A549 (cell line): ENCODE data around the gene MRTFB. TPM values are rescaled to one million over a fixed set of nuclear protein-coding genes. Genes with fewer than 3 reads are reported as not detected.
A peak's percentile ranks its signal among the peaks of the same experiment; 100 is the strongest.

Source experiments
- ATAC-seq, 2 experiments: fragments of 200-7000 bp in 1 of 2; fragments of >200 bp in 1 of 2; cut with Nextera tagmentation in 1 of 2; cut with Tn5 transposase in 1 of 2; 3 replicates each; pipeline versions ENCODE4 v1.8.0 to v1.9.1; 2018 to 2020; ENCODE audit warnings: mild to moderate bottlenecking in 1 of 2, moderate library complexity in 1 of 2
- CTCF ChIA-PET: fragments of 300-600 bp; sonication (Branson Sonifier 250); formaldehyde crosslinking; extraction: SDS; loops from one replicate; lab custom pipeline; 2021; ENCODE audit warnings: antibody characterized with exemption, inconsistent platforms; lab: Yijun Ruan, JAX
- POLR2A ChIA-PET: fragments of 350-600 bp; formaldehyde crosslinking; extraction: SDS; loops from one replicate; lab custom pipeline; 2021; ENCODE audit warnings: antibody characterized with exemption, inconsistent platforms; lab: Yijun Ruan, JAX
- DNase-seq, 2 experiments: peaks; one replicate each; pipeline versions ENCODE4 v3.0.0 to v3.0.0-alpha.2; 2011 to 2016; ENCODE audit warnings: low read depth in 1 of 2, low spot score in 1 of 2
- FAIRE-seq: peaks from 2 replicates; lab custom pipeline; 2011; peaks lifted over from hg19 to GRCh38; lab: Jason Lieb, UNC
- H3K27ac ChIP-seq, 2 experiments: fragments of >200 bp; sonication (Bioruptor Twin); formaldehyde crosslinking; 3 replicates each; pipeline ENCODE4 v1.5.1; 2016 to 2017
- H3K4me1 ChIP-seq: fragments of >200 bp; sonication (Bioruptor Twin); formaldehyde crosslinking; 3 replicates; pipeline ENCODE4 v1.6.1; 2016
- H3K4me2 ChIP-seq: fragments of >200 bp; sonication (Bioruptor Twin); formaldehyde crosslinking; 3 replicates; pipeline ENCODE4 v1.6.1; 2016
- H3K4me3 ChIP-seq: fragments of >200 bp; sonication (Bioruptor Twin); formaldehyde crosslinking; 3 replicates; pipeline ENCODE4 v1.5.1; 2016
- H3K9me3 ChIP-seq: fragments of >200 bp; sonication (Bioruptor Twin); formaldehyde crosslinking; 3 replicates; pipeline ENCODE4 v1.6.1; 2016
- BHLHE40 ChIP-seq: IDR thresholded peaks from 2 replicates; pipeline ENCODE4 v1.6.1; 2012; ENCODE audit warnings: low read depth, low read length, inconsistent platforms
- CEBPB ChIP-seq, 2 experiments: fragments of >200 bp in 1 of 2; sonication (Bioruptor Twin) in 1 of 2; formaldehyde crosslinking in 1 of 2; IDR thresholded peaks; 2 replicates each; pipeline ENCODE4 v1.6.1; 2012 to 2016
- CHD4 ChIP-seq: fragments of 200-600 bp; sonication (generic); IDR thresholded peaks from 2 replicates; pipeline ENCODE4 v1.6.1; 2016; ENCODE audit warnings: antibody characterized with exemption, mild to moderate bottlenecking, borderline replicate concordance
- EP300 ChIP-seq, 2 experiments: fragments of >200 bp; sonication (Bioruptor Twin); formaldehyde crosslinking; IDR thresholded peaks; 2 replicates in 1 of 2; 3 replicates in 1 of 2; pipeline ENCODE4 v1.6.1; 2016 to 2017
- ESRRA ChIP-seq: fragments of 150-350 bp; IDR thresholded peaks from 2 replicates; pipeline ENCODE4 v1.6.1; 2014; ENCODE audit warnings: mild to moderate bottlenecking, low read length, borderline replicate concordance
- FOSL2 ChIP-seq, 2 experiments: fragments of 450-650 bp in 1 of 2; fragments of >200 bp in 1 of 2; sonication (Bioruptor Twin) in 1 of 2; formaldehyde crosslinking; IDR thresholded peaks; 2 replicates each; pipeline versions ENCODE4 v1.5.0 to v1.6.1; 2016 to 2020; ENCODE audit warnings: mild to moderate bottlenecking in 1 of 2, moderate library complexity in 1 of 2
- GATA3 ChIP-seq: IDR thresholded peaks from 2 replicates; pipeline ENCODE4 v1.6.1; 2012; ENCODE audit warnings: borderline replicate concordance
- HDAC2 ChIP-seq: fragments of 200-600 bp; sonication (generic); IDR thresholded peaks from 2 replicates; pipeline ENCODE4 v1.6.1; 2016
- HOXA7 ChIP-seq: fragments of 250-450 bp; sonication (Bioruptor Pico); IDR thresholded peaks from 2 replicates; pipeline ENCODE4 v1.5.0; 2020; ENCODE audit warnings: mild to moderate bottlenecking, moderate library complexity
- JUN ChIP-seq, 2 experiments: fragments of >200 bp; sonication (Bioruptor Twin); formaldehyde crosslinking; IDR thresholded peaks; 2 replicates in 1 of 2; 3 replicates in 1 of 2; pipeline ENCODE4 v1.6.1; 2016 to 2017
- KDM1A ChIP-seq: fragments of 200-600 bp; sonication (generic); IDR thresholded peaks from 2 replicates; pipeline ENCODE4 v1.6.1; 2016; ENCODE audit warnings: low read depth, mild to moderate bottlenecking
- KDM5A ChIP-seq: fragments of 200-600 bp; sonication (generic); IDR thresholded peaks from 2 replicates; pipeline ENCODE4 v1.6.1; 2016; ENCODE audit warnings: antibody characterized with exemption, mild to moderate bottlenecking
- MAFK ChIP-seq: fragments of 450-650 bp; IDR thresholded peaks from 2 replicates; pipeline ENCODE4 v1.6.1; 2014; ENCODE audit not compliant: partially characterized antibody
- MAX ChIP-seq: IDR thresholded peaks from 2 replicates; pipeline ENCODE4 v1.6.1; 2012
- MYC ChIP-seq: IDR thresholded peaks from 2 replicates; pipeline ENCODE4 v1.6.1; 2012; ENCODE audit warnings: mild to moderate bottlenecking, inconsistent platforms, low read length, improper control_type of control experiment, borderline replicate concordance
- NFE2L2 ChIP-seq: fragments of 150-350 bp; conservative IDR thresholded peaks from 2 replicates; pipeline ENCODE4 v1.6.1; 2014; ENCODE audit warnings: low read length
- NR3C1 ChIP-seq: fragments of >200 bp; sonication (Bioruptor Twin); formaldehyde crosslinking; IDR thresholded peaks from 3 replicates; pipeline ENCODE4 v1.6.1; 2017
- PHF8 ChIP-seq: fragments of 200-600 bp; sonication (generic); IDR thresholded peaks from 2 replicates; pipeline ENCODE4 v1.6.1; 2016; ENCODE audit warnings: low read depth, mild to moderate bottlenecking, antibody characterized with exemption, moderate library complexity, borderline replicate concordance
- POLR2A ChIP-seq: IDR thresholded peaks from 2 replicates; pipeline ENCODE4 v1.6.1; 2012; ENCODE audit warnings: mild to moderate bottlenecking, low read length
- RAD21 ChIP-seq, 2 experiments: fragments of >200 bp in 1 of 2; sonication (Bioruptor Twin) in 1 of 2; formaldehyde crosslinking in 1 of 2; IDR thresholded peaks in 1 of 2; conservative IDR thresholded peaks in 1 of 2; 2 replicates in 1 of 2; 3 replicates in 1 of 2; pipeline ENCODE4 v1.6.1; 2012 to 2018; ENCODE audit warnings: inconsistent platforms in 1 of 2
- RARB ChIP-seq: fragments of 250-450 bp; sonication (Bioruptor Pico); IDR thresholded peaks from 2 replicates; pipeline ENCODE4 v1.8.0; 2021; ENCODE audit warnings: mild to moderate bottlenecking, moderate library complexity
- RCOR1 ChIP-seq: fragments of 150-350 bp; IDR thresholded peaks from 2 replicates; pipeline ENCODE4 v1.6.1; 2014; ENCODE audit warnings: antibody characterized with exemption, low read length, low read depth
- SMC3 ChIP-seq: fragments of >200 bp; sonication (Bioruptor Twin); formaldehyde crosslinking; IDR thresholded peaks from 3 replicates; pipeline ENCODE4 v1.6.1; 2018; ENCODE audit warnings: inconsistent platforms
- TP53 ChIP-seq: fragments of 250-450 bp; sonication (Bioruptor Pico); IDR thresholded peaks from 2 replicates; pipeline ENCODE4 v1.5.0; 2021; ENCODE audit warnings: mild to moderate bottlenecking, moderate library complexity
- ZNF302 ChIP-seq: fragments of 250-450 bp; sonication (Bioruptor Pico); IDR thresholded peaks from 2 replicates; pipeline ENCODE4 v1.9.0; 2021; ENCODE audit warnings: inconsistent platforms, mild to moderate bottlenecking, moderate library complexity
- WGBS: methylation state at CpG from one replicate; pipeline ENCODE4 v1.1.6; 2017; ENCODE audit errors: missing lambda C conversion rate; 5-methylcytosine and 5-hydroxymethylcytosine counted together
- polyA plus RNA-seq, 4 experiments: library from polyadenylated mRNA; depleted of rRNA in 3 of 4; stranded (reverse); fragments of >200 nt; fragmentation: RNase III in 1 of 4; extraction: RNeasy Plus Mini Kit Qiagen cat#74134 plus additional on column Dnase treatment in 1 of 4; gene quantifications; 2 replicates in 3 of 4; 3 replicates in 1 of 4; pipeline ENCODE4 v1.2.3, GENCODE V29; 2011 to 2017
- TF ChIP-seq, protein P1 (sequence below): IDR thresholded peaks from 2 replicates; pipeline ENCODE4 v1.6.1; 2012
- TF ChIP-seq, protein P2 (sequence below): fragments of >200 bp; sonication (Bioruptor Twin); formaldehyde crosslinking; IDR thresholded peaks from 3 replicates; pipeline ENCODE4 v1.6.1; 2016
- TF ChIP-seq, protein P3 (sequence below): fragments of 250-450 bp; sonication (Bioruptor Pico); IDR thresholded peaks from 2 replicates; pipeline ENCODE4 v1.5.0; 2020; ENCODE audit warnings: low read depth, mild to moderate bottlenecking, moderate library complexity
- TF ChIP-seq, protein P4 (sequence below): fragments of 150-350 bp; IDR thresholded peaks from 2 replicates; pipeline ENCODE4 v1.6.1; 2014; ENCODE audit warnings: low read depth, mild to moderate bottlenecking, low read length

Gene MRTFB
- polyA plus RNA-seq, 2 of the 4 experiments (the other 2 are of a cell fraction), result 13.7 to 24.2 TPM

DNA sequence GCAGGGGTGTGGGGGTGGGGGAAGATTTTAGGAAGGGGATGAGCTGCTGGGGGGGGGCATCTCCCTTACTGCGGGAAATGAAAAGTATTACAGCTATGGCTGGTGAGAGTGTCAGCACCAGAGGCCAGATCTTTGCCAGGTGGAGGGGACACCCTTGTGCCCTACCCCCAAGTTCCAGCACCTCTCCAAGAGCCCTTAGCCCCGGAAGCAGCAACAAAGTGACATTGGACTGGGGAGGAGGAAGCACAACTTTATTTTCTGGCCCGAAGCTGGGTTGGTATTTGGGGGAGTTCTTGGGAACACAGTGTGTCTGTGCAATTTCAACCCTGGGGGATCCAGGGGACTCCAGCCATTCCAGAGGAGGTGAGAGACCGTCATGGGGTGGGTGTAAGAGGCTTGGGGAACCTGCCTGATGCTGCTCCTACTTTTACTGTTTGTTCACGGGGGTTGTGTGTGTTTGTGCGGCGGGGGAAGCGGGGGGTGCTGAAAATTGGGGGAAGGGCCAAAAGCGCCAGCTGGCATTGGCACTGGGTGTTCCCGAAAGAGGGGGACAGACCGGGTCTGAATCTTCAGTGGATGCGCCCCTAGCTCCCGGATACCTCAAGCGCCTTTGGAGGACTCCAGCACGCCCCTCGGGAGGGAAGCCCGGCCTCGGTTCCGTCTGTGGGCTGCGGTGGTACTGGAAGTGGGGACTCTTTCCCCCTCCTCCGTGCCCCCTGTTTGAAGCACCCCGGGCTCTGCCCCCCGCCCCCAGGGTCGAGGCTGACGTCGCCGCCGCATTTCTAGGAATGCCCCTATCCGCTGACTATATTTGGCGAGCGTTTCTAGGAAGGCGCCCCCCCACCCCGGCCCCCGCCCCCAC lies 230.3 kb downstream of the MRTFB start:
- WGBS, result 0% methylated on average over 5 of the region's 34 CpGs
- Histone ChIP-seq H3K4me2 (peak overlapping the region; percentile 92), H3K9me3 (no peaks in the 10 kb centered on the region), H3K4me3 (peak overlapping the region; percentile 98), H3K4me1 (peaks cover 16% of the 10 kb centered on the region), H3K27ac (peak overlapping the region; percentile 99 to 100)
- FAIRE-seq (no peak), DNase-seq (peak; percentile 65 to 79), ATAC-seq (peak; percentile 62 to 66)
- ChIA-PET POLR2A (interaction anchor here (0.7 to 1.4 kb wide), 7 partner anchors 16 to 227 kb away, joined by 3 to 10 read pairs (median 6); no protein-coding TSS in a partner anchor), CTCF (interaction anchor here (0.6 to 4.3 kb wide), 23 partner anchors 9 to 384 kb away, joined by 3 to 49 read pairs (median 3); no protein-coding TSS in a partner anchor)
- TF ChIP-seq JUN (IDR thresholded peaks at IDR 0.05) (peak in 1 of 2 experiments; percentile 14; a peak in 2 of 5 replicates), FOSL2 (IDR thresholded peaks at IDR 0.05) (0 out of 2 replicates have a peak, but pooled peaks have one; percentile 0), FOSL2 (CRISPR knock-in tag; IDR thresholded peaks at IDR 0.05) (no peak), EP300 (IDR thresholded peaks at IDR 0.05) (peak in 1 of 2 experiments; percentile 80; a peak in 2 of 5 replicates), MAX (peak; percentile 58), NFE2L2 (no peak), HDAC2 (no peak), MAFK (no peak), GATA3 (peak; percentile 59; the same call in 1 of the 2 replicates), RCOR1 (no peak), ZNF302 (CRISPR knock-in tag) (no peak), BHLHE40 (no peak)
- TF ChIP-seq, protein P1, sequence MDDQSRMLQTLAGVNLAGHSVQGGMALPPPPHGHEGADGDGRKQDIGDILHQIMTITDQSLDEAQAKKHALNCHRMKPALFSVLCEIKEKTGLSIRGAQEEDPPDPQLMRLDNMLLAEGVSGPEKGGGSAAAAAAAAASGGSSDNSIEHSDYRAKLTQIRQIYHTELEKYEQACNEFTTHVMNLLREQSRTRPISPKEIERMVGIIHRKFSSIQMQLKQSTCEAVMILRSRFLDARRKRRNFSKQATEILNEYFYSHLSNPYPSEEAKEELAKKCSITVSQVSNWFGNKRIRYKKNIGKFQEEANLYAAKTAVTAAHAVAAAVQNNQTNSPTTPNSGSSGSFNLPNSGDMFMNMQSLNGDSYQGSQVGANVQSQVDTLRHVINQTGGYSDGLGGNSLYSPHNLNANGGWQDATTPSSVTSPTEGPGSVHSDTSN, result peak; percentile 10; the same call in 1 of the 2 replicates
- TF ChIP-seq, protein P2, sequence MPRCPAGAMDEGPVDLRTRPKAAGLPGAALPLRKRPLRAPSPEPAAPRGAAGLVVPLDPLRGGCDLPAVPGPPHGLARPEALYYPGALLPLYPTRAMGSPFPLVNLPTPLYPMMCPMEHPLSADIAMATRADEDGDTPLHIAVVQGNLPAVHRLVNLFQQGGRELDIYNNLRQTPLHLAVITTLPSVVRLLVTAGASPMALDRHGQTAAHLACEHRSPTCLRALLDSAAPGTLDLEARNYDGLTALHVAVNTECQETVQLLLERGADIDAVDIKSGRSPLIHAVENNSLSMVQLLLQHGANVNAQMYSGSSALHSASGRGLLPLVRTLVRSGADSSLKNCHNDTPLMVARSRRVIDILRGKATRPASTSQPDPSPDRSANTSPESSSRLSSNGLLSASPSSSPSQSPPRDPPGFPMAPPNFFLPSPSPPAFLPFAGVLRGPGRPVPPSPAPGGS, result peak; percentile 39; the same call in 1 of the 3 replicates

DNA sequence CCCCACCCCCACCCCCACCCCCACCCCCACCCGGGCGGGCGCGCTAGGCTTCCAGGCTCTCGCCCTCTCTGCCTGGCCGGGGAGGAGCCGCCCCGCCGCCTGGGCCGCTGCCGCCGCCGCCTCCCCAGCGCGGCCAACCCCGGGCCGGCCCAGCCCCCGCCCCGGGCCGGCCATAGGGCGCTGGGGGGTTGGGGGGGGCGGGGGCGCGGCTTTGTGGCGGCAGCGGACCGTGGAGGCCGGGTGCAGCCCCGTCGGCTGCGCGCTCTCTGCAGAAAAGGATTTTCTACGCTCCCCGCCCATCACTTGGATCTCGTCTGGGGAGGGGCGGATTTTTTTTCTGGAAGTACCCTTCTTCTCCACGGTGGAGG lies 230.9 kb downstream of the MRTFB start:
- ATAC-seq, result peak; percentile 60 to 64
- Histone ChIP-seq H3K4me1 (peaks cover 22% of the 10 kb centered on the region), H3K4me2 (peak overlapping the region; percentile 94), H3K27ac (peak overlapping the region; percentile 99 to 100), H3K9me3 (no peaks in the 10 kb centered on the region), H3K4me3 (peak overlapping the region; percentile 98)
- WGBS, result 0% methylated on average over 5 of the region's 37 CpGs
- TF ChIP-seq RAD21 (conservative IDR thresholded peaks at IDR 0.05 in 1 of 2, IDR thresholded peaks at IDR 0.05 in 1 of 2), result 0 out of 5 replicates have a peak, but pooled peaks of 1 of the 2 experiments have one; percentile 3
- no peak for TF ChIP-seq CEBPB (IDR thresholded peaks at IDR 0.05)
- TF ChIP-seq CHD4, result no peak
- no peak for TF ChIP-seq KDM1A
- no peak for TF ChIP-seq RARB (CRISPR knock-in tag)
- TF ChIP-seq ESRRA, result no peak
- TF ChIP-seq, protein P3, sequence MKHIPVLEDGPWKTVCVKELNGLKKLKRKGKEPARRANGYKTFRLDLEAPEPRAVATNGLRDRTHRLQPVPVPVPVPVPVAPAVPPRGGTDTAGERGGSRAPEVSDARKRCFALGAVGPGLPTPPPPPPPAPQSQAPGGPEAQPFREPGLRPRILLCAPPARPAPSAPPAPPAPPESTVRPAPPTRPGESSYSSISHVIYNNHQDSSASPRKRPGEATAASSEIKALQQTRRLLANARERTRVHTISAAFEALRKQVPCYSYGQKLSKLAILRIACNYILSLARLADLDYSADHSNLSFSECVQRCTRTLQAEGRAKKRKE (CRISPR knock-in tag), result no peak
- peak in 1 of 2 experiments; percentile 48; a peak in 2 of 5 replicates for TF ChIP-seq EP300 (IDR thresholded peaks at IDR 0.05)
- TF ChIP-seq, protein P4, sequence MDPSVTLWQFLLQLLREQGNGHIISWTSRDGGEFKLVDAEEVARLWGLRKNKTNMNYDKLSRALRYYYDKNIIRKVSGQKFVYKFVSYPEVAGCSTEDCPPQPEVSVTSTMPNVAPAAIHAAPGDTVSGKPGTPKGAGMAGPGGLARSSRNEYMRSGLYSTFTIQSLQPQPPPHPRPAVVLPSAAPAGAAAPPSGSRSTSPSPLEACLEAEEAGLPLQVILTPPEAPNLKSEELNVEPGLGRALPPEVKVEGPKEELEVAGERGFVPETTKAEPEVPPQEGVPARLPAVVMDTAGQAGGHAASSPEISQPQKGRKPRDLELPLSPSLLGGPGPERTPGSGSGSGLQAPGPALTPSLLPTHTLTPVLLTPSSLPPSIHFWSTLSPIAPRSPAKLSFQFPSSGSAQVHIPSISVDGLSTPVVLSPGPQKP, result no peak
- TF ChIP-seq HOXA7 (CRISPR knock-in tag), result no peak
- no peak for TF ChIP-seq NR3C1
- TF ChIP-seq POLR2A, result peak; percentile 47
- TF ChIP-seq, protein P2, result no peak
- no peak for TF ChIP-seq MAFK
- 0 out of 2 replicates have a peak, but pooled peaks have one; percentile 18 for TF ChIP-seq MYC
- no peak; the same call in 2 of the 3 replicates for TF ChIP-seq SMC3
- no peak for TF ChIP-seq BHLHE40
- TF ChIP-seq KDM5A, result no peak
- peak in 1 of 2 experiments; percentile 65; a peak in 2 of 5 replicates for TF ChIP-seq JUN (IDR thresholded peaks at IDR 0.05)
- no peak for TF ChIP-seq PHF8
- no peak for TF ChIP-seq TP53 (CRISPR knock-in tag)
- peak; percentile 56 to 81 for DNase-seq
- CTCF ChIA-PET, result interaction anchor here (1.2 to 4.3 kb wide), 5 partner anchors 8 to 227 kb away, joined by 3 to 49 read pairs (median 19); no protein-coding TSS in a partner anchor
- FAIRE-seq, result no peak
- POLR2A ChIA-PET, result interaction anchor here (1.0 to 1.4 kb wide), 3 partner anchors 16 to 226 kb away, joined by 5 to 10 read pairs (median 6); no protein-coding TSS in a partner anchor
